Measurements from ENCODE around the gene C5orf46.

Gene C5orf46

DNA sequence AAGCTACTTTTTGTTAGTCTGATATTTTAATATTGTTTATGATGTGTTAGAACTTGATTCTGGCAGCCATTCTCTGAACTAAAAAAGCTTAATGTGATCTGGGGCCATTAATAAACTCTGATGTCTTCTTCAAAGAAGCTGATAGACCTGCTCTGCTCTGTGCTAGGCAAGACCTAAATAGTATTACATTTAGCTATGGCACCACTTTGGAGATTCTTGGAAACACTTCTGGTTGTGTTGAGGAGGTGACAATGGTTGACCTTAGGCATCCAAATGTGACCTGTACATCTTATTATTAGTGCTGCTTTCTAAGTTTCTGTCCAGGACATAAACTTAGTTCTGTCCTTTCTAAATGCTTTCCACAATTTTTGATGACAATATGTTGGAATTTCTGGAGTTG, 49.5 kb downstream of the C5orf46 start:
- no peak for DNase-seq

DNA sequence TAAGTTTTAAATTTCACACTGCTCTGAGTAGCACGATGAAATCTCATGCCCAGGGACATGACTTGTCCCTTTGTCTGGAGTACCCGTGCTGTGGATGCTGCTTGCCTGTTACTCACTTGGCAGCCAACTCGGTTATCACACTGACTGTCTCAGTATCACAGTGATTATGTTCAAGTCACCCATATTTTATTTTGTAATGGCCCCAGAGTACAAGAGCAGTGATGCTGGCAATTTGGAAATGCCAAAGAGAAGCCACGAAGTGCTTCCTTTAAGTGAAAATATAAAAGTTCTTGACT, 50.6 kb downstream of the C5orf46 start:
- no peak for DNase-seq

DNA sequence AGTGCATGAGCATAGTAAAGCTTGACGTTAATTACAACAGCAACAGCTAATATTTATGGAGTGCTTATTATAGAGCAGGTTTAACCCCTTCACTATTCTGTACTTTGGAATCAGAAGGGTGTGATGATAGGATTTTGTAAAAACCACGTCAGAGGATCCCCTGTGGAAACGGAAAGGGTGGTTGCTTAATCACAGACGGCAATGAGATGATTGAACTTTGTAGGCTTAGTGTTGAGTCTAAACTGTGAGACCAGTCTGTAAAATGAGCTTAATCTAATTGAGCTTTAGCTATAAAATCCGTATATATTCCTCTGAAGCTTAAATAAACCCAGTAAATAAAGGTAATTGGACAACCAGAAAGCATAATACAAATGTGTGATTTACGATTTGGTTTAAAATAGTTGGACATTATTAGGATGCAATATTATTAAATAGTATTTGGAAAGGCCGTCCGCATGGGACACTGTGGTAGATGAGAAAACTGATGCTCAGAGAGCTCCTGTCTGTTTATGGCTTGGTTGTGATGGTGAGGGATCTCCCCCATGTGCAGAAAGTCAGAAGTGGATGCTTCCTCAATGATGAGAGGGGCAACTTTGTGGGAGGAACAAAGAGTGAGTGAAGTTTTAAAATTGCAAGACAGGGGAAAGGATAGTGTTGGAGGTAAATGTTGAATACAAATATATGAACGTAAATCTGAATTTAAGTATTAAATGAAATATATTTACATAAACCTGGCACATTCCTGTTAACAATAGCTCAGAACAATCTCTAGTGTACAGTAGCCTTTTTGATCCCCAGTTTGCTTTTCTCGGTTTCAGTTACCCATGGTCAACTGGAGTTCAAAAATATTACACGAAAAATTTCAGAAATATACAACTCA, 51.2 kb downstream of the C5orf46 start:
- no peak for DNase-seq

DNA sequence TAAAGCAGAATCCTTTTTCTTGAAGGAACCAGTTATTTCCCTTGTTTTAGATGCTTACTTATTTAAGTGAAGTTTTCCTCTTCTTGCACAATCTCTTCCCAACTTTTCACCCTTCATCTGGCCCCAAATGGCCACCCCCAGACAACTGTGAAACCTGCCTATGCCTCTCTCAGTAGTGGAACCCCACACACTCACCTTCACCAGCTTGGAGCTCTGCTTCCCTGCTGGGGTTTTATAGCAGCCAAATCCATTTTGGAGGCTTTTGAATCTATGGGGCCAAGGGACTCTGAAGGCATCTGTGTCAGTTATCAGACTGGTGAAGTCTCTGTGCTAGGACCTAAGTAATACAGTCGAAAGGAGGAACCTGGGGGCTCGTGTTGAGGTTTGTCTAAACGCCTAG, 52.0 kb downstream of the C5orf46 start:
- no peak for DNase-seq

GRCh38 chr5:147853372-147853987, 52.9 kb downstream of the C5orf46 start:
- DNase-seq, result no peak

DNA sequence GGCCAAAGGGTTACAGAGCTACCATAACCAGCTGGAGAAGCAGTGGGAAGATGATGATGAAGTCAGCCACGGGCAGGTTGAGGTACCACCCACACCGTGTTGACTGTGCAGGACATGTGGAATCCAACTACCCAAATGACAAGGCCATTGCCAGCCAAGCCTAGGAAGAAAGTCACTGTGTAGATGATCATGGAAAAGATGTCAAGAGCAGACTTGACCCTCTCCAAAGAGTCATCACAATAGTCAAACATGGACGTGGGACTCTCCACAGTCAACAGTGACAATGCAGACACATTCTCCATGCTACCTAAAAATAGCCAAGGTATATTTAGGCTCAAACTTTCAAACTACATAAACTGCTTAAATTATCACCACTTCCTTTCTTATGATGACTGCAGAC, 54.0 kb downstream of the C5orf46 start:
- no peak for DNase-seq

GRCh38 chr5:147851578-147851977, 54.8 kb downstream of the C5orf46 start:
- no peak for DNase-seq

DNA sequence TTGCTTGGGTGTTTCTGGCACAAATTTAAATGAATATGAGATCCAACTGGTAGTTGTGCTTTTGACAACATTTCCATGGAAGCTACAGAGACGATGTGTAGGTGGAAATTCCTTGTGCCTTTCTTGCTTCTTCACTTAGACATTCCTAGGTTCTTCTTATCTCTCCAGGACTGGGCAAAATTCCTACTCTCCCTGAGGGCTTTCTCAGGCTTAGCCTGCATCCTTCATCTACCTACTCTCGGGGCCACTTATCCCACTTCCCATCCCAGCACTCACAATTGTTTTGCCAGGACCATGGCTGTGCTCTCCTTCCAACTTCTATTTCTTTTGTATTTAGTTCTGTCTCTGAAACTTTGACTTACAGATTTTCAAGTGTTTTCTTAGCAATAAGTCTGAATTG, 57.1 kb downstream of the C5orf46 start:
- DNase-seq, result no peak

GRCh38 chr5:147845618-147846017, 60.7 kb downstream of the C5orf46 start:
- DNase-seq, result no peak

DNA sequence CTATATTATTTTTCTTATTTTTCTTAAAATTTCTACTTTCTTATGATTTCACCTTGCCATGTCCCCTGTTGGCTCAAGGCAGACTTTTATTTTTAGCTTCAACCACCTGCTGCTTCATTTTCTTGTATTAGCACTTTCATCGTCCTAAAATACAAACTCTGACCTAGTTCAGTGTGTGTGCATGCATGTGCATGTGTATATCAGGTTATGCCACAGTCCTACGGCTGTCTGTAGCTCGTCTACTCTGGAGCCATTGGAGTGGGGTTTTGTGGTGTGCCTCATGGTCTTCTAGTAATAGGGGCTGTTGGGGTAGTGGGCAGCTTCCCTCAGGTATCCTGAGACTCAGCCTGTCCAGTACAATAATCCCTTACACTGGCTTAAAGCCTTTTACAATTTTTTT, 61.5 kb downstream of the C5orf46 start:
- DNase-seq, result no peak

DNA sequence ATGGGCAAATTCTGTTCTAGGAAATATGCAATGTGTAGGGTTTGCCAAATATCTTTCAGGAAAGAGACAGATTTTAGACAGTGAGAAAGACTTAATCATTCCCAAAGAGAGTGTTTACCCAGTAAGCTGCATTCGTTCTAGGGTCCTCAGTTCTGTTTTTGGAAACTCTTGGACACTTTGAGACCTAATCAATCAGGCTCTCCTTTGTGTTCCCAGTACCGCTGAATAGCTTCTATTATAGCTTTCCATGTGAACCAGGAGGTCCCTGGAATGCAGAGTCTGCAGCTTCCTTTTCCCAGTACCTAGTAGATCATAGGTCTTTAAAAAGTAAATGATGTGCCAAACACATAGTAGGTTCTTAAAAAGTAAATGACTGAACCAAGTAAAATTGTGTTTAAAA, 63.5 kb downstream of the C5orf46 start:
- DNase-seq, result no peak

All from fibroblast of skin of right biceps (primary cell).